Neural progenitor cell (in vitro differentiated cells): ENCODE results near the gene ZNF212. TPM values are rescaled to one million over a fixed set of nuclear protein-coding genes. Genes with fewer than 3 reads are reported as not detected.

ENCODE experiments used
- DNase-seq: peaks from one replicate; pipeline ENCODE4 v3.0.0-alpha.2; 2016; ENCODE audit warnings: low spot score
- H2AFZ ChIP-seq: fragments of 200-600 bp; sonication (generic); replicated peaks from 2 replicates; pipeline ENCODE4 v1.6.1; 2016; ENCODE audit warnings: antibody characterized with exemption
- H3F3A ChIP-seq: fragments of 200-600 bp; sonication (generic); 2 replicates; pipeline ENCODE4 v1.6.1; 2016; ENCODE audit warnings: antibody characterized with exemption, low read depth
- H3K27ac ChIP-seq: fragments of 200-600 bp; sonication (generic); 2 replicates; pipeline ENCODE4 v1.5.1; 2016; ENCODE audit warnings: mild to moderate bottlenecking
- H3K27me3 ChIP-seq: fragments of 200-600 bp; sonication (generic); 2 replicates; pipeline ENCODE4 v1.6.1; 2016; ENCODE audit warnings: mild to moderate bottlenecking, moderate library complexity
- H3K36me3 ChIP-seq: fragments of 200-600 bp; sonication (generic); 2 replicates; pipeline ENCODE4 v1.5.1; 2016
- H3K4me1 ChIP-seq: fragments of 200-600 bp; sonication (generic); 2 replicates; pipeline ENCODE4 v1.6.1; 2016; ENCODE audit warnings: mixed run types
- H3K4me2 ChIP-seq: fragments of 200-600 bp; sonication (generic); 2 replicates; pipeline ENCODE4 v1.6.1; 2016
- H3K4me3 ChIP-seq: fragments of 200-600 bp; sonication (generic); 2 replicates; pipeline ENCODE4 v1.5.1; 2016
- H3K79me2 ChIP-seq: fragments of 200-600 bp; sonication (generic); 2 replicates; pipeline ENCODE4 v1.6.1; 2016; ENCODE audit warnings: low read depth
- H3K9ac ChIP-seq: fragments of 200-600 bp; sonication (generic); 2 replicates; pipeline ENCODE4 v1.6.1; 2016
- H3K9me3 ChIP-seq: fragments of 200-600 bp; sonication (generic); 2 replicates; pipeline ENCODE4 v1.5.1; 2016; ENCODE audit warnings: low read depth
- H4K20me1 ChIP-seq: fragments of 200-600 bp; sonication (generic); 2 replicates; pipeline ENCODE4 v1.6.1; 2016; ENCODE audit warnings: low read depth
- H3K27ac Mint-ChIP-seq: 3 replicates; pipeline ENCODE4 v1.8.0; 2021; ENCODE audit warnings: mixed read lengths
- H3K27me3 Mint-ChIP-seq: 2 replicates; pipeline ENCODE4 v1.8.0; 2022; ENCODE audit warnings: low read depth, mild to moderate bottlenecking, inconsistent platforms, moderate library complexity, mixed read lengths; ENCODE audit not compliant: insufficient read depth
- H3K36me3 Mint-ChIP-seq: 3 replicates; pipeline ENCODE4 v1.8.0; 2021; ENCODE audit warnings: mixed read lengths
- H3K4me1 Mint-ChIP-seq: 3 replicates; pipeline ENCODE4 v1.8.0; 2021; ENCODE audit warnings: mixed read lengths
- H3K4me3 Mint-ChIP-seq: 3 replicates; pipeline ENCODE4 v1.8.0; 2021; ENCODE audit warnings: mild to moderate bottlenecking, moderate library complexity, mixed read lengths
- H3K9me3 Mint-ChIP-seq: 3 replicates; pipeline ENCODE4 v1.8.0; 2020; ENCODE audit warnings: mixed read lengths
- EZH2 ChIP-seq: fragments of 200-600 bp; sonication (generic); IDR thresholded peaks from 2 replicates; pipeline ENCODE4 v1.6.1; 2017; ENCODE audit warnings: antibody characterized with exemption, mild to moderate bottlenecking, moderate library complexity
- EZH2phosphoT487 ChIP-seq: fragments of 200-600 bp; sonication (generic); IDR thresholded peaks from 2 replicates; pipeline ENCODE4 v1.6.1; 2017; ENCODE audit warnings: antibody characterized with exemption
- total RNA-seq: library from RNA; depleted of rRNA; stranded (reverse); fragments of >200 nt; gene quantifications from 2 replicates; pipeline ENCODE4 v1.2.3, GENCODE V29; 2015; ENCODE audit warnings: low replicate concordance
- TF ChIP-seq, protein P1 (sequence below): fragments of 200-600 bp; sonication (generic); IDR thresholded peaks from 2 replicates; pipeline ENCODE4 v1.5.1; 2017; ENCODE audit warnings: antibody characterized with exemption, mild to moderate bottlenecking

ZNF212 gene
- total RNA-seq, 1 donor from 2014 or later, result 11.2 TPM

DNA sequence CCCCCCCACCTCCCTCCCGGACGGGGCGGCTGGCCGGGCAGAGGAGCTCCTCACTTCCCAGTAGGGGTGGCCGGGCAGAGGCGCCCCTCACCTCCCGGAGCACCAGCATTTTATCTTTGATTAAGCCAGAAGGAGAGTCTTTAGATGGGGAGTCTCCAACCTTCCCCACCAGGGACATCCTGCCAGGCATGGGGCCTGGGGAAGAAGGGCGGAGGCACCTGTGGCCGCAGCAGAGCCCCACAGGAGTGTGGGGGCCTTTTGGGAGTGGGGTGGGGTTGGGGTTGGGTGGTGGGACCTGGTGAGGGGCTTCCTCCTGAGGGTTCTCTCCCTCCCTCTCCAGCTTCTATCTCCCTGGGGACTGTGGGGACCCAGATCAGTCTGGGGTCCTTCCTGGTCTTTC is 40.7 kb downstream of the ZNF212 start:
- Histone ChIP-seq H3K4me3 (no peak overlapping the region), H3K4me2 (no peak overlapping the region), H3K36me3 (no peaks in the 10 kb centered on the region), H3K27me3 (peaks cover 8% of the 10 kb centered on the region), H3K4me1 (no peaks in the 10 kb centered on the region), H3F3A (peaks cover 8% of the 10 kb centered on the region), H3K9ac (no peak overlapping the region), H2AFZ (no peak overlapping the region), H3K27ac (no peak overlapping the region), H3K79me2 (no peaks in the 10 kb centered on the region), H4K20me1 (no peaks in the 10 kb centered on the region), H3K9me3 (no peaks in the 10 kb centered on the region)
- TF ChIP-seq, protein P1, sequence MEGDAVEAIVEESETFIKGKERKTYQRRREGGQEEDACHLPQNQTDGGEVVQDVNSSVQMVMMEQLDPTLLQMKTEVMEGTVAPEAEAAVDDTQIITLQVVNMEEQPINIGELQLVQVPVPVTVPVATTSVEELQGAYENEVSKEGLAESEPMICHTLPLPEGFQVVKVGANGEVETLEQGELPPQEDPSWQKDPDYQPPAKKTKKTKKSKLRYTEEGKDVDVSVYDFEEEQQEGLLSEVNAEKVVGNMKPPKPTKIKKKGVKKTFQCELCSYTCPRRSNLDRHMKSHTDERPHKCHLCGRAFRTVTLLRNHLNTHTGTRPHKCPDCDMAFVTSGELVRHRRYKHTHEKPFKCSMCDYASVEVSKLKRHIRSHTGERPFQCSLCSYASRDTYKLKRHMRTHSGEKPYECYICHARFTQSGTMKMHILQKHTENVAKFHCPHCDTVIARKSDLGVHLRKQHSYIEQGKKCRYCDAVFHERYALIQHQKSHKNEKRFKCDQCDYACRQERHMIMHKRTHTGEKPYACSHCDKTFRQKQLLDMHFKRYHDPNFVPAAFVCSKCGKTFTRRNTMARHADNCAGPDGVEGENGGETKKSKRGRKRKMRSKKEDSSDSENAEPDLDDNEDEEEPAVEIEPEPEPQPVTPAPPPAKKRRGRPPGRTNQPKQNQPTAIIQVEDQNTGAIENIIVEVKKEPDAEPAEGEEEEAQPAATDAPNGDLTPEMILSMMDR, result no peak
- Mint-ChIP-seq H3K9me3 (no peaks in the 10 kb centered on the region), H3K4me1 (no peaks in the 10 kb centered on the region), H3K27ac (no peak overlapping the region), H3K36me3 (peaks cover 21% of the 10 kb centered on the region), H3K27me3 (peaks cover 2% of the 10 kb centered on the region), H3K4me3 (no peak overlapping the region)
- DNase-seq, result no peak

DNA sequence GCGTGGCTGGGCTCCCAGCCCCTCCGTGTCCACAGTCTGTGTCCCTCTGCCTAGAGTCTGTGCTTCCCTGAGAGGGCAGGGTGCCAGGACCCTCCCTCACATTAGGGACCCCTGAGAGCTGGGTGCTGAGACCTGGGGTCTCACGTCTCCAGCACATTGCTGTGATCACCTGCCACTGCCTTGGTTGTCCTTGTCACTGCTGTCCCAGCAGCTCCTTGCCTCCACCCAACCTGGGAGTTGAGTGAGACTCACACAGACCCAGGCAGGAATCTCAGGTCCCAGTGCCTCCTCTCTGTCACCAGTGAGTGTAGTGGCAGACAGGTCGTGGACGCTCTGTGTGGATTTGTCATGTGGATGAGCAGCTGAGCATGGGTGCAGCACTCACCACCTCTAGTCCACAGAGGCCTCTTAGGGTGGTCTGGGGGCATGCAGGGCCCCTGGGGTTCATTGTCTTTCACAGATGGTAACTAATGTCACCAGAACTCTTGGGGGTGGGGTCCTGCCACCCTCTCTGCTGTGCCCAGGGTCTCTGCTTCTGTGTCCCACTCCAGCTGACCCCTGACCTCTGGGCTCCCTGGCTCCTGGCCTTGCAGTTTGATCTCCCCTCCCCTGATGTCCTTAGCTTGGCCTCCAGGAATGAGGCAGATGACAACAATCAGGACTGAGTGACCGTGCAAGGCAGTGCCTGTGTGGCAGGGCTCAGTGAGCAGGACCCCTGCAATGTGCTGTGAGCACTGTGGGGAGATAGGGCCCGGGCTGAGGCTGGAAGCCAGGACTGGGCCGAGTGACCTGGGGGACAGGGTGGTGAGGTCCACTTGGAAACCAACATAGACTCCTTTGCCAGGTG is 41.4 kb downstream of the ZNF212 start:
- no peak overlapping the region for H3K9ac ChIP-seq
- no peak for TF ChIP-seq EZH2
- no peak for TF ChIP-seq EZH2phosphoT487
- TF ChIP-seq, protein P1, result no peak
- no peaks in the 10 kb centered on the region for H4K20me1 ChIP-seq
- no peaks in the 10 kb centered on the region for H3K9me3 ChIP-seq
- no peak overlapping the region for H3K4me2 ChIP-seq
- peaks cover 4% of the 10 kb centered on the region for H3K4me1 Mint-ChIP-seq
- peaks cover 6% of the 10 kb centered on the region for H3K27me3 Mint-ChIP-seq
- no peak overlapping the region for H3K27ac Mint-ChIP-seq
- peaks cover 14% of the 10 kb centered on the region for H3K27me3 ChIP-seq
- H3K4me3 Mint-ChIP-seq, result no peak overlapping the region
- no peaks in the 10 kb centered on the region for H3K9me3 Mint-ChIP-seq
- H3K4me1 ChIP-seq, result no peaks in the 10 kb centered on the region
- H3K4me3 ChIP-seq, result no peak overlapping the region
- no peak for DNase-seq
- H2AFZ ChIP-seq, result no peak overlapping the region
- H3K79me2 ChIP-seq, result no peaks in the 10 kb centered on the region
- H3K36me3 ChIP-seq, result no peaks in the 10 kb centered on the region
- no peak overlapping the region for H3K27ac ChIP-seq
- peaks cover 20% of the 10 kb centered on the region for H3K36me3 Mint-ChIP-seq
- peaks cover 8% of the 10 kb centered on the region for H3F3A ChIP-seq

DNA sequence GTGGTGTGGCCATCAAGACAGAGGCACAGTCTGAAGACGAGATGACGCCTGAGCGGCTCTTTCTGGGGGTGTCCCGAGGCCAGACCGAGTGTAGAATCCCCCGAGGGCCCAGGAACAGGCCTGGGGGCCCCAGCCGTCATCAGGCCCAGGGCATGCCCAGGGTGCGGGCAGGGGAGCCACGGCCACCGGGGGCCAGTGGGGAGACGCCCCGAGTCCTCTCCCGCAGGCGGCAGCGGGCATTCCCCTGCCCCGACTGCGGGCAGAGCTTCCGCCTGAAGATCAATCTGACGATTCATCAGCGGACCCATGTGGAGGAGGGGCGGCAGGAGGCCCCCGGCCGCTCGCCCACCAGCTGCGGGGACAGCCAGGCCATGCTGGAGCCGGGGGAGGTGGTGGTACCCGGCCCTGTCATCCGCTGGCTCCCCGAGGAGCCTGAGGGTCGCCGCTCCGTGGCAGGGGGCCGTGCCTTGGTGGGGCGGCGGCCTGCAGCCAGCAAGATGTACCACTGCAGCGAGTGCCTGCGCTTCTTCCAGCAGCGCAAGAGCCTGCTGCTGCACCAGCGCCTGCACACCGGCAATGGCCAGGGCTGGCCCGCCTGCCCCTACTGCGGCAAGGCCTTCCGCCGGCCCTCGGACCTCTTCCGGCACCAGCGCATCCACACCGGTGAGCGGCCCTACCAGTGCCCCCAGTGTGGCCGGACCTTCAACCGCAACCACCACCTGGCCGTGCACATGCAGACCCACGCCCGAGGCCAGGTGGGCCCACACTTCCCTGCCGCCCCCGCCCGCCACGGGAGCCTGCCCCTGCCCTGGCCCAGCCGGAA is 42.3 kb downstream of the ZNF212 start:
- Histone ChIP-seq H3K4me2 (no peak overlapping the region), H3K4me1 (no peaks in the 10 kb centered on the region), H3K27me3 (peaks cover 17% of the 10 kb centered on the region), H3K4me3 (no peak overlapping the region), H2AFZ (no peak overlapping the region), H3K79me2 (no peaks in the 10 kb centered on the region), H3K9ac (no peak overlapping the region), H4K20me1 (no peaks in the 10 kb centered on the region), H3K9me3 (no peaks in the 10 kb centered on the region), H3K27ac (no peak overlapping the region), H3F3A (peaks cover 8% of the 10 kb centered on the region), H3K36me3 (no peaks in the 10 kb centered on the region)
- peaks cover 9% of the 10 kb centered on the region for H3K4me1 Mint-ChIP-seq
- no peak for TF ChIP-seq EZH2
- no peak for TF ChIP-seq EZH2phosphoT487
- TF ChIP-seq, protein P1, result no peak
- no peak overlapping the region for H3K4me3 Mint-ChIP-seq
- no peaks in the 10 kb centered on the region for H3K9me3 Mint-ChIP-seq
- DNase-seq, result no peak
- no peak overlapping the region for H3K27ac Mint-ChIP-seq
- H3K27me3 Mint-ChIP-seq, result peaks cover 14% of the 10 kb centered on the region
- H3K36me3 Mint-ChIP-seq, result peaks cover 14% of the 10 kb centered on the region
